H1 (cell line): ENCODE results near the gene FXYD5. TPM values are rescaled to one million over a fixed set of nuclear protein-coding genes. Genes with fewer than 3 reads are reported as not detected.

ENCODE experiments used
- CTCF ChIP-seq, 3 experiments: IDR thresholded peaks; 1 replicate in 2 of 3; 2 replicates in 1 of 3; pipeline versions ENCODE4 v1.5.1 to v1.6.1; 2011; ENCODE audit warnings: low read length in 3 of 3, mild to moderate bottlenecking in 3 of 3, inconsistent platforms in 2 of 3, low read depth in 1 of 3, moderate library complexity in 1 of 3; ENCODE audit not compliant: insufficient read depth in 1 of 3; ENCODE audit errors: control extremely low read depth in 1 of 3
- POU5F1 ChIP-seq: IDR thresholded peaks from 2 replicates; pipeline ENCODE4 v1.6.1; 2011; ENCODE audit warnings: low read depth, mild to moderate bottlenecking, low read length, moderate library complexity
- SIRT6 ChIP-seq: IDR thresholded peaks from one replicate; pipeline ENCODE4 v1.7.1; 2012; ENCODE audit warnings: low read length, inconsistent platforms
- polyA plus RNA-seq, 7 experiments: library from polyadenylated mRNA; depleted of rRNA in 3 of 7; stranded (reverse) in 5 of 7; unstranded in 2 of 7; fragments of >200 nt in 5 of 7; fragments of 200-250 nt in 2 of 7; gene quantifications; 1 replicate in 5 of 7; 2 replicates in 1 of 7; 4 replicates in 1 of 7; pipeline versions ENCODE4 v1.2.1 to v1.2.3, GENCODE V29; 2011 to 2013; ENCODE audit warnings: missing spikeins in 2 of 7, mixed read lengths in 2 of 7
- total RNA-seq: library from RNA; stranded (reverse); fragmentation: NEBNext Ultra II Directional; extraction: Animal tissue kit (Norgen Biotek cat#: 25700); gene quantifications from 2 replicates; pipeline ENCODE4 v1.2.1, GENCODE V29; 2021

The FXYD5 gene
- total and polyA plus RNA-seq, 2 of the 8 experiments (the other 6 are each of a cell fraction or from before 2014, with no cell fraction given) = 99.0 to 191 TPM

- TF ChIP-seq SIRT6 = no peak
- no peak for TF ChIP-seq POU5F1
- TF ChIP-seq CTCF (IDR thresholded peaks at IDR 0.05; ENCODE audit: control extremely low read depth in 1 of 3, insufficient read depth in 1 of 3, low read depth in 1 of 3, low read length in 3 of 3) = no peak
- TF ChIP-seq, all 59 proteins: peak for 0
Observed at GRCh38 chr19:35132254-35132653, 22.3 kb upstream of the FXYD5 start (continued).
